ENCODE results near the gene TBCB.
"Not testable (repeated sequence)": the region's sequence is repeated elsewhere in the genome, so short reads cannot be mapped to it uniquely, and the experiment has no call there.

TBCB gene

GRCh38 chr19:36134867-36135266 is 19.6 kb downstream of the TBCB start:
- DNase-seq (ENCODE audit: low read depth in 4 of 4, low spot score in 1 of 4), result not testable (repeated sequence)

- DNase-seq (ENCODE audit: low read depth in 4 of 4, low spot score in 1 of 4), result no peak
These were observed 21.9 kb downstream of the TBCB start for GRCh38 chr19:36136964-36137686.

GRCh38 chr19:36139120-36139472 is 23.8 kb downstream of the TBCB start:
- DNase-seq (ENCODE audit: low read depth in 4 of 4, low spot score in 1 of 4), result no peak

GRCh38 chr19:36139473-36140303 is 24.4 kb downstream of the TBCB start, which contains the start of gene CAPNS1:
TSS of gene CAPNS1 (plus strand) at chr19:36140066. CDS start at chr19:36141012, 946 bp downstream.
- peak; percentile 77 to 93 (median 86) for DNase-seq (ENCODE audit: low read depth in 4 of 4, low spot score in 1 of 4)

GRCh38 chr19:36140304-36141038 is 25.2 kb downstream of the TBCB start:
- peak in 3 of 4 experiments; percentile 15 to 47 (median 31) for DNase-seq (ENCODE audit: low read depth in 4 of 4, low spot score in 1 of 4)

- DNase-seq (ENCODE audit: low read depth in 4 of 4, low spot score in 1 of 4), result peak; percentile 81 to 95 (median 84)
These were observed 26.0 kb downstream of the TBCB start for GRCh38 chr19:36141039-36141927.

GRCh38 chr19:36142046-36142445 is 26.8 kb downstream of the TBCB start:
- DNase-seq (ENCODE audit: low read depth in 4 of 4, low spot score in 1 of 4), result no peak

- no peak for DNase-seq (ENCODE audit: low read depth in 4 of 4, low spot score in 1 of 4)
These were observed 27.2 kb downstream of the TBCB start for GRCh38 chr19:36142496-36142895.

- DNase-seq (ENCODE audit: low read depth in 4 of 4, low spot score in 1 of 4), result no peak
These were observed 29.4 kb downstream of the TBCB start for GRCh38 chr19:36144624-36145023.

- DNase-seq (ENCODE audit: low read depth in 4 of 4, low spot score in 1 of 4), result no peak
These were observed 34.6 kb downstream of the TBCB start for GRCh38 chr19:36149673-36150406.

GRCh38 chr19:36150586-36150985 is 35.3 kb downstream of the TBCB start:
- DNase-seq (ENCODE audit: low read depth in 4 of 4, low spot score in 1 of 4), result no peak

- no peak for DNase-seq (ENCODE audit: low read depth in 4 of 4, low spot score in 1 of 4)
These were observed 36.1 kb downstream of the TBCB start for GRCh38 chr19:36151144-36152018.

- DNase-seq (ENCODE audit: low read depth in 4 of 4, low spot score in 1 of 4), result no peak
These were observed 36.7 kb downstream of the TBCB start for GRCh38 chr19:36152019-36152351.

GRCh38 chr19:36152352-36153091 is 37.3 kb downstream of the TBCB start, which contains the start of gene COX7A1:
TSS of gene COX7A1 (minus strand) at chr19:36152447. CDS start at chr19:36152407, 40 bp downstream.
- no peak for DNase-seq (ENCODE audit: low read depth in 4 of 4, low spot score in 1 of 4)

GRCh38 chr19:36153126-36153525 is 37.9 kb downstream of the TBCB start:
- DNase-seq (ENCODE audit: low read depth in 4 of 4, low spot score in 1 of 4), result no peak

- DNase-seq (ENCODE audit: low read depth in 4 of 4, low spot score in 1 of 4), result no peak
These were observed 45.7 kb downstream of the TBCB start for GRCh38 chr19:36160821-36161596.

GRCh38 chr19:36163813-36164212 is 48.5 kb downstream of the TBCB start:
- no peak for DNase-seq (ENCODE audit: low read depth in 4 of 4, low spot score in 1 of 4)

Measured in stimulated activated CD4-positive, alpha-beta T cell treated with anti-CD3 and anti-CD28 coated beads, Interleukin-1b, Interleukin-23, amount 100 ng/mL, for 24 hours (primary cell).